Medulla oblongata (tissue), 1 donor: ENCODE results near the gene RAD23B.
A peak's percentile ranks its signal among the peaks of the same experiment; 100 is the strongest.

Experiments
- DNase-seq: peaks from one replicate; pipeline ENCODE4 v3.0.0-alpha.2; 2015; ENCODE audit errors: extremely low spot score

Gene RAD23B

GRCh38 chr9:107336718-107337360 lies 53.8 kb downstream of the RAD23B start:
- DNase-seq: no peak

GRCh38 chr9:107337676-107338590 lies 54.9 kb downstream of the RAD23B start:
- DNase-seq: peak; percentile 39

- no peak for DNase-seq
Observed at GRCh38 chr9:107338911-107339659, 56.0 kb downstream of the RAD23B start.

GRCh38 chr9:107340920-107341632 lies 58.0 kb downstream of the RAD23B start:
- peak; percentile 72 for DNase-seq

GRCh38 chr9:107342476-107343161 lies 59.5 kb downstream of the RAD23B start:
- DNase-seq: no peak

- no peak for DNase-seq
Observed at GRCh38 chr9:107345327-107345726, 62.2 kb downstream of the RAD23B start.

GRCh38 chr9:107348836-107349235 lies 65.8 kb downstream of the RAD23B start:
- no peak for DNase-seq

GRCh38 chr9:107350443-107350842 lies 67.4 kb downstream of the RAD23B start:
- DNase-seq: no peak

GRCh38 chr9:107351382-107352045 lies 68.4 kb downstream of the RAD23B start:
- DNase-seq: no peak

GRCh38 chr9:107355394-107355793 lies 72.3 kb downstream of the RAD23B start:
- no peak for DNase-seq

GRCh38 chr9:107358986-107359385 lies 75.9 kb downstream of the RAD23B start:
- no peak for DNase-seq

GRCh38 chr9:107360098-107360497 lies 77.0 kb downstream of the RAD23B start:
- no peak for DNase-seq

- DNase-seq: no peak
Observed at GRCh38 chr9:107361816-107362215, 78.7 kb downstream of the RAD23B start.

- no peak for DNase-seq
Observed at GRCh38 chr9:107363516-107364152, 80.6 kb downstream of the RAD23B start.

- DNase-seq: no peak
Observed at GRCh38 chr9:107367727-107368502, 84.8 kb downstream of the RAD23B start.

GRCh38 chr9:107368696-107369095 lies 85.6 kb downstream of the RAD23B start:
- no peak for DNase-seq

GRCh38 chr9:107373809-107374208 lies 90.7 kb downstream of the RAD23B start:
- no peak for DNase-seq

GRCh38 chr9:107375001-107375400 lies 91.9 kb downstream of the RAD23B start:
- no peak for DNase-seq

GRCh38 chr9:107375651-107376369 lies 92.7 kb downstream of the RAD23B start:
- DNase-seq: no peak
